Inflammatory macrophage (primary cell): ENCODE data around the gene STK17A.

Experiments
- DNase-seq, 2 donors: peaks; one replicate each; pipeline ENCODE4 v3.0.0-alpha.2; 2020 to 2022
- total RNA-seq, 18 experiments: gene quantifications; one replicate each; lab custom pipeline; 2026; ENCODE audit warnings: mixed read lengths in 6 of 18, inconsistent platforms in 2 of 18; lab: John Stamatoyannopoulos, UW

STK17A gene
- 26.1 to 163 (median 45.4) reads per million in 18 experiments for total RNA-seq

- peak; percentile 93 to 94 for DNase-seq
Observed at GRCh38 chr7:43582503-43583423, at the start of gene STK17A. STK17A (plus strand) TSS chr7:43583108; CDS start chr7:43583244, 136 bp downstream.

- no peak for DNase-seq
Observed at GRCh38 chr7:43533801-43534479, 49.0 kb upstream of the STK17A start.

GRCh38 chr7:43535031-43535451 is 47.9 kb upstream of the STK17A start:
- no peak for DNase-seq

- DNase-seq: no peak
Observed at GRCh38 chr7:43535810-43536585, 46.9 kb upstream of the STK17A start.

- DNase-seq: no peak
Observed at GRCh38 chr7:43536773-43537172, 46.1 kb upstream of the STK17A start.

- DNase-seq: no peak
Observed at GRCh38 chr7:43537765-43538403, 45.0 kb upstream of the STK17A start.

GRCh38 chr7:43538404-43538771 is 44.5 kb upstream of the STK17A start:
- no peak for DNase-seq

GRCh38 chr7:43540471-43540870 is 42.4 kb upstream of the STK17A start:
- DNase-seq: no peak

- no peak for DNase-seq
Observed at GRCh38 chr7:43542716-43543115, 40.2 kb upstream of the STK17A start.

GRCh38 chr7:43546231-43546630 is 36.7 kb upstream of the STK17A start:
- peak in 1 of 2 donors; percentile 12 for DNase-seq

- no peak for DNase-seq
Observed at GRCh38 chr7:43550427-43550826, 32.5 kb upstream of the STK17A start.

GRCh38 chr7:43552122-43552521 is 30.8 kb upstream of the STK17A start:
- no peak for DNase-seq

- DNase-seq: peak in 1 of 2 donors; percentile 22
Observed at GRCh38 chr7:43553999-43554398, 28.9 kb upstream of the STK17A start.

- DNase-seq: no peak
Observed at GRCh38 chr7:43554423-43554822, 28.5 kb upstream of the STK17A start.

GRCh38 chr7:43557831-43558495 is 24.9 kb upstream of the STK17A start:
- DNase-seq: no peak

- DNase-seq: peak in 1 of 2 donors; percentile 17
Observed at GRCh38 chr7:43559171-43559945, 23.6 kb upstream of the STK17A start.

GRCh38 chr7:43559946-43560335 is 23.0 kb upstream of the STK17A start:
- no peak for DNase-seq

GRCh38 chr7:43560742-43561330 is 22.1 kb upstream of the STK17A start:
- DNase-seq: no peak

- DNase-seq: no peak
Observed at GRCh38 chr7:43562383-43562782, 20.5 kb upstream of the STK17A start.

GRCh38 chr7:43565786-43566185 is 17.1 kb upstream of the STK17A start:
- DNase-seq: no peak

- no peak for DNase-seq
Observed at GRCh38 chr7:43568529-43568928, 14.4 kb upstream of the STK17A start.
